ENCODE measurements around the gene SLC9A2. TPM values are rescaled to one million over a fixed set of nuclear protein-coding genes. Genes with fewer than 3 reads are reported as not detected.

Gene SLC9A2
- total and polyA plus RNA-seq, 10 of the 15 experiments (the other 5 are each of a cell fraction or from before 2014, with no cell fraction given), result 0.13 to 1.2 (median 0.79) TPM

DNA sequence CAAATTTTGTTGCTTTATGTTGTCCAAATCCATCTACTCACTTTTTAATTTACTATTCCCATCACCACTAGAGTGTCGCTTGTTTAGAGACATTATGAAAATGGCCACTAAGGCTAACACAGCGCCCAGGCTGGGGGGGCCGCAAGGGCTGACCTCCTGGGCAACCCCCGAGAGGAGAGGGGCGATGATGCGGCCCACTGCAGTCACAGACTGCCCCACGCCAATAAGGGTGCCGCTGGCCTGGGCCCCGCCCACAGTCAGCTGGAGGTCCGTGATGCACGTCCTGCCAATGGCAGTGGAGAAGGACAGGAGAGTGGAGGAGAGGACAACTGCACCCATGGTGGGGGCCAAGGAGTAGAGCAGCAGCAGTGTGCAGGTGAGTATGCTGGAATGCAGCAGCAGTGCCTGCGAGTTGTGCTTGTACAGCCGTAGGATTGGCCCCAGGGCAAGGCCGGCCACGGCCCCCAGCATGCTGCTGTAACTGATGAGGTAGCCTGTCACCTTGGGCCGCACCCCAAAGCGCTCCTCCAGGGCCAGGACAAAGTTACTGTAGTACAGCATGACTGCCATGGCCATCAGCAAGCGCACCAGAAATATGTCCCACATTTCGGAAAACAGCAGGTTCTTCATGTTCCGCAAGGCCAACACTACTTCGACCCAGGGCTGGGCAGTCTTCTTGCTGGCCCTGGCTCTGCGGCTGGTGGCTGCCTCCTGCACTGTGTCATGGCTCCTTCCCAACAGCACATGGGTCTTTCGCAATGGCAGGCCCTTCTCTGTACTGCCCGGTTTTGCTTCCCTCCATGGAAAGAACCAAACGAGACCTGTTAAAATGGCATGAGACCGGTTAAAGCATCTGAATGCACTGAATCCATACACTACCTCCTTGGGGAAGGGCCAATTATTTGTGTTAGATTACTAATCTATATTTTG is 99.3 kb downstream of the SLC9A2 start:
- no peak overlapping the region for H3K4me2 ChIP-seq (ENCODE audit: control insufficient read depth, insufficient read depth)
- CTCF ChIA-PET, result no interaction called here

More for the DNA sequence above, 99.3 kb downstream of the SLC9A2 start:
- no peaks in the 10 kb centered on the region for H3K79me2 ChIP-seq (ENCODE audit: control insufficient read depth, insufficient read depth, low read length)
- WGBS (ENCODE audit: insufficient coverage, insufficient replicate concordance, low lambda C conversion rate, missing lambda C conversion rate), result 96% methylated on average over 26 of the region's 26 CpGs
- no peaks in the 10 kb centered on the region for H4K20me1 ChIP-seq (ENCODE audit: control insufficient read depth, insufficient read depth)
- H3K27ac ChIP-seq (ENCODE audit: control insufficient read depth, insufficient read depth), result no peak overlapping the region
- DNase-seq (ENCODE audit: low read depth, low spot score) (no peak), FAIRE-seq (no peak), ATAC-seq (no peak)
- H3K9ac ChIP-seq (ENCODE audit: control insufficient read depth, insufficient read depth, low read length), result no peak overlapping the region
- no peaks in the 10 kb centered on the region for H3K9me3 ChIP-seq (replicated peaks; ENCODE audit: control insufficient read depth, insufficient read depth, low read length)
- intact Hi-C loops (cut with micrococcal nuclease; ENCODE audit: unreplicated experiment), result no loop called here
- H2AFZ ChIP-seq (ENCODE audit: control insufficient read depth, low read depth, low read length), result no peak overlapping the region
- no peaks in the 10 kb centered on the region for H3K4me1 ChIP-seq (ENCODE audit: control insufficient read depth, insufficient read depth, low read length)
- H3K4me3 ChIP-seq, result no peak overlapping the region
- no peaks in the 10 kb centered on the region for H3K27me3 ChIP-seq (replicated peaks in 1 of 2; ENCODE audit: control insufficient read depth in 2 of 2, insufficient read depth in 2 of 2, low read length in 1 of 2)
- RAD21 ChIA-PET (ENCODE audit: unreplicated experiment), result no interaction called here
- BruUV-seq (replicated peaks), result no TSS peak
- SMC1A ChIA-PET (ENCODE audit: uncharacterized antibody, unreplicated experiment), result no interaction called here
- POLR2A ChIA-PET, result no interaction called here
- H3K36me3 ChIP-seq (ENCODE audit: control insufficient read depth in 2 of 2, insufficient read depth in 2 of 2, low read length in 1 of 2), result peaks cover 2 to 6% of the 10 kb centered on the region in 2 experiments
- no peak for TF ChIP-seq ELK1 (IDR thresholded peaks at IDR 0.05; ENCODE audit: low read depth, low read length)
- TF ChIP-seq SRF (IDR thresholded peaks at IDR 0.05; ENCODE audit: low read depth in 2 of 2, low read length in 2 of 2), result no peak
- TF ChIP-seq TCF12 (IDR thresholded peaks at IDR 0.05; ENCODE audit: low read depth, low read length), result no peak
- TF ChIP-seq BCL11A (IDR thresholded peaks at IDR 0.05; ENCODE audit: low read depth, low read length), result no peak
- no peak for TF ChIP-seq NFYB (IDR thresholded peaks at IDR 0.05; ENCODE audit: insufficient read depth, low read depth, low read length)
- no peak for TF ChIP-seq POU2F2 (IDR thresholded peaks at IDR 0.05; ENCODE audit: borderline replicate concordance, low read depth, low read length)
- TF ChIP-seq, protein P1, sequence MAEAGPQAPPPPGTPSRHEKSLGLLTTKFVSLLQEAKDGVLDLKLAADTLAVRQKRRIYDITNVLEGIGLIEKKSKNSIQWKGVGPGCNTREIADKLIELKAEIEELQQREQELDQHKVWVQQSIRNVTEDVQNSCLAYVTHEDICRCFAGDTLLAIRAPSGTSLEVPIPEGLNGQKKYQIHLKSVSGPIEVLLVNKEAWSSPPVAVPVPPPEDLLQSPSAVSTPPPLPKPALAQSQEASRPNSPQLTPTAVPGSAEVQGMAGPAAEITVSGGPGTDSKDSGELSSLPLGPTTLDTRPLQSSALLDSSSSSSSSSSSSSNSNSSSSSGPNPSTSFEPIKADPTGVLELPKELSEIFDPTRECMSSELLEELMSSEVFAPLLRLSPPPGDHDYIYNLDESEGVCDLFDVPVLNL (IDR thresholded peaks at IDR 0.05; ENCODE audit: low read depth, low read length), result no peak
- TF ChIP-seq NFYA (IDR thresholded peaks at IDR 0.05; ENCODE audit: borderline replicate concordance, low read depth, low read length), result no peak
- no peak for TF ChIP-seq ZNF24 (IDR thresholded peaks at IDR 0.05)
- in situ Hi-C loops (cut with MboI), result no loop called here

All from GM12878 (cell line).